Measurements from ENCODE around the gene DGAT2.

Gene DGAT2

GRCh38 chr11:75823946-75824345, 55.4 kb downstream of the DGAT2 start:
- Histone ChIP-seq H3K4me1 (ENCODE audit: control insufficient read depth, insufficient read depth, low read length) (no peaks in the 10 kb centered on the region), H3K27me3 (ENCODE audit: control insufficient read depth, insufficient read depth, low read length, poor library complexity, severe bottlenecking) (no peaks in the 10 kb centered on the region), H3K27ac (ENCODE audit: insufficient read depth, low read depth, low read length, poor library complexity, severe bottlenecking) (no peak overlapping the region), H3K9me3 (ENCODE audit: control insufficient read depth, low read length) (no peaks in the 10 kb centered on the region), H3K36me3 (ENCODE audit: control insufficient read depth, insufficient read depth, low read length) (no peaks in the 10 kb centered on the region), H3K4me3 (ENCODE audit: insufficient read depth, low read depth, low read length) (no peak overlapping the region)
- 99 to 100% methylated on average over 3 to 4 of the region's 4 CpGs for WGBS, 2 experiments

GRCh38 chr11:75826461-75827230, 58.1 kb downstream of the DGAT2 start:
- Histone ChIP-seq H3K4me3 (ENCODE audit: insufficient read depth, low read depth, low read length) (no peak overlapping the region), H3K36me3 (ENCODE audit: control insufficient read depth, insufficient read depth, low read length) (no peaks in the 10 kb centered on the region), H3K4me1 (ENCODE audit: control insufficient read depth, insufficient read depth, low read length) (no peaks in the 10 kb centered on the region)

GRCh38 chr11:75827562-75827961, 59.0 kb downstream of the DGAT2 start:
- H3K27ac ChIP-seq (ENCODE audit: insufficient read depth, low read depth, low read length, poor library complexity, severe bottlenecking): no peak overlapping the region
- no peaks in the 10 kb centered on the region for H3K27me3 ChIP-seq (ENCODE audit: control insufficient read depth, insufficient read depth, low read length, poor library complexity, severe bottlenecking)
- WGBS, 2 experiments: 86 to 95% methylated on average over 1 to 4 of the region's 5 CpGs
- H3K4me3 ChIP-seq (ENCODE audit: insufficient read depth, low read depth, low read length): no peak overlapping the region
- no peaks in the 10 kb centered on the region for H3K4me1 ChIP-seq (ENCODE audit: control insufficient read depth, insufficient read depth, low read length)
- H3K36me3 ChIP-seq (ENCODE audit: control insufficient read depth, insufficient read depth, low read length): no peaks in the 10 kb centered on the region
- H3K9me3 ChIP-seq (ENCODE audit: control insufficient read depth, low read length): no peaks in the 10 kb centered on the region

More at GRCh38 chr11:75826461-75827230, 58.1 kb downstream of the DGAT2 start:
- H3K9me3 ChIP-seq (ENCODE audit: control insufficient read depth, low read length): no peaks in the 10 kb centered on the region
- H3K27ac ChIP-seq (ENCODE audit: insufficient read depth, low read depth, low read length, poor library complexity, severe bottlenecking): no peak overlapping the region
- no peaks in the 10 kb centered on the region for H3K27me3 ChIP-seq (ENCODE audit: control insufficient read depth, insufficient read depth, low read length, poor library complexity, severe bottlenecking)
- WGBS, 2 experiments: 76 to 86% methylated on average over 3 to 4 of the region's 4 CpGs

- no peak overlapping the region for H3K4me3 ChIP-seq (ENCODE audit: insufficient read depth, low read depth, low read length)
- no peaks in the 10 kb centered on the region for H3K27me3 ChIP-seq (ENCODE audit: control insufficient read depth, insufficient read depth, low read length, poor library complexity, severe bottlenecking)
- no peaks in the 10 kb centered on the region for H3K9me3 ChIP-seq (ENCODE audit: control insufficient read depth, low read length)
- no peaks in the 10 kb centered on the region for H3K4me1 ChIP-seq (ENCODE audit: control insufficient read depth, insufficient read depth, low read length)
- H3K36me3 ChIP-seq (ENCODE audit: control insufficient read depth, insufficient read depth, low read length): no peaks in the 10 kb centered on the region
- no peak overlapping the region for H3K27ac ChIP-seq (ENCODE audit: insufficient read depth, low read depth, low read length, poor library complexity, severe bottlenecking)
- 95 to 97% methylated on average over 6 of the region's 6 CpGs for WGBS, 2 experiments
Observed at GRCh38 chr11:75831915-75832502, 63.4 kb downstream of the DGAT2 start.

GRCh38 chr11:75834728-75835127, 66.2 kb downstream of the DGAT2 start:
- Histone ChIP-seq H3K27me3 (ENCODE audit: control insufficient read depth, insufficient read depth, low read length, poor library complexity, severe bottlenecking) (no peaks in the 10 kb centered on the region), H3K9me3 (ENCODE audit: control insufficient read depth, low read length) (no peaks in the 10 kb centered on the region), H3K4me3 (ENCODE audit: insufficient read depth, low read depth, low read length) (no peak overlapping the region), H3K36me3 (ENCODE audit: control insufficient read depth, insufficient read depth, low read length) (no peaks in the 10 kb centered on the region), H3K27ac (ENCODE audit: insufficient read depth, low read depth, low read length, poor library complexity, severe bottlenecking) (no peak overlapping the region), H3K4me1 (ENCODE audit: control insufficient read depth, insufficient read depth, low read length) (no peaks in the 10 kb centered on the region)
- 91 to 100% methylated on average over 1 to 3 of the region's 3 CpGs for WGBS, 2 experiments

GRCh38 chr11:75836417-75836816, 67.8 kb downstream of the DGAT2 start:
- WGBS, 2 experiments: 94 to 96% methylated on average over 3 of the region's 3 CpGs
- Histone ChIP-seq H3K27me3 (ENCODE audit: control insufficient read depth, insufficient read depth, low read length, poor library complexity, severe bottlenecking) (no peaks in the 10 kb centered on the region), H3K4me3 (ENCODE audit: insufficient read depth, low read depth, low read length) (no peak overlapping the region), H3K9me3 (ENCODE audit: control insufficient read depth, low read length) (no peaks in the 10 kb centered on the region), H3K36me3 (ENCODE audit: control insufficient read depth, insufficient read depth, low read length) (no peaks in the 10 kb centered on the region), H3K4me1 (ENCODE audit: control insufficient read depth, insufficient read depth, low read length) (no peaks in the 10 kb centered on the region), H3K27ac (ENCODE audit: insufficient read depth, low read depth, low read length, poor library complexity, severe bottlenecking) (no peak overlapping the region)

- Histone ChIP-seq H3K4me1 (ENCODE audit: control insufficient read depth, insufficient read depth, low read length) (no peaks in the 10 kb centered on the region), H3K27me3 (ENCODE audit: control insufficient read depth, insufficient read depth, low read length, poor library complexity, severe bottlenecking) (no peaks in the 10 kb centered on the region), H3K36me3 (ENCODE audit: control insufficient read depth, insufficient read depth, low read length) (no peaks in the 10 kb centered on the region), H3K27ac (ENCODE audit: insufficient read depth, low read depth, low read length, poor library complexity, severe bottlenecking) (no peak overlapping the region), H3K4me3 (ENCODE audit: insufficient read depth, low read depth, low read length) (no peak overlapping the region), H3K9me3 (ENCODE audit: control insufficient read depth, low read length) (no peaks in the 10 kb centered on the region)
Observed at GRCh38 chr11:75839851-75840250, 71.3 kb downstream of the DGAT2 start.

DNA sequence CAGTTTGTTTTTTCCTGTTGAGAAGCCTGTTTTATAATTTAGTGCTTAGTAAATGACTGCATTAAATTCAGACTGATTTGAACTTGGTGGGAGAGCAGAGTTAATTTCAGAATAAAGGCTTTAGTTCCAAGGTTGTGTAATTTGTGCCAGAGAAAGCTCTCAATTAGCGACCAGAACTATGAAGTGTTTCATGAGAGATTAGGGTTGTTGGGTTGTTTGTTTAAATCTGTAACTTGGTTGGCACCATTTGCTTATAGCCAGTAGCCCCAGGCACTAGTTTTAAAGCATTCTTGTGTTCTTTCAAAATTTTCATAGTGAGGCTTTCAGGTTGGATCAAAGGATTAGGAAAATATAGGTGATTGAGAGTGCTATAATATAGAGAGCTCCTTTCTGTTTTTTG, 71.9 kb downstream of the DGAT2 start:
- Histone ChIP-seq H3K4me1 (ENCODE audit: control insufficient read depth, insufficient read depth, low read length) (no peaks in the 10 kb centered on the region), H3K27ac (ENCODE audit: insufficient read depth, low read depth, low read length, poor library complexity, severe bottlenecking) (no peak overlapping the region), H3K36me3 (ENCODE audit: control insufficient read depth, insufficient read depth, low read length) (no peaks in the 10 kb centered on the region), H3K27me3 (ENCODE audit: control insufficient read depth, insufficient read depth, low read length, poor library complexity, severe bottlenecking) (no peaks in the 10 kb centered on the region), H3K4me3 (ENCODE audit: insufficient read depth, low read depth, low read length) (no peak overlapping the region), H3K9me3 (ENCODE audit: control insufficient read depth, low read length) (no peaks in the 10 kb centered on the region)
- 85 to 94% methylated on average over 1 of the region's 1 CpG for WGBS, 2 experiments

- H3K36me3 ChIP-seq (ENCODE audit: control insufficient read depth, insufficient read depth, low read length): no peaks in the 10 kb centered on the region
- H3K4me3 ChIP-seq (ENCODE audit: insufficient read depth, low read depth, low read length): no peak overlapping the region
- no peaks in the 10 kb centered on the region for H3K27me3 ChIP-seq (ENCODE audit: control insufficient read depth, insufficient read depth, low read length, poor library complexity, severe bottlenecking)
- 90 to 96% methylated on average over 2 of the region's 2 CpGs for whole genome bisulfite sequencing, 2 experiments
- H3K27ac ChIP-seq (ENCODE audit: insufficient read depth, low read depth, low read length, poor library complexity, severe bottlenecking): no peak overlapping the region
- H3K4me1 ChIP-seq (ENCODE audit: control insufficient read depth, insufficient read depth, low read length): no peaks in the 10 kb centered on the region
- H3K9me3 ChIP-seq (ENCODE audit: control insufficient read depth, low read length): no peaks in the 10 kb centered on the region
Observed at GRCh38 chr11:75841739-75842138, 73.2 kb downstream of the DGAT2 start.

DNA sequence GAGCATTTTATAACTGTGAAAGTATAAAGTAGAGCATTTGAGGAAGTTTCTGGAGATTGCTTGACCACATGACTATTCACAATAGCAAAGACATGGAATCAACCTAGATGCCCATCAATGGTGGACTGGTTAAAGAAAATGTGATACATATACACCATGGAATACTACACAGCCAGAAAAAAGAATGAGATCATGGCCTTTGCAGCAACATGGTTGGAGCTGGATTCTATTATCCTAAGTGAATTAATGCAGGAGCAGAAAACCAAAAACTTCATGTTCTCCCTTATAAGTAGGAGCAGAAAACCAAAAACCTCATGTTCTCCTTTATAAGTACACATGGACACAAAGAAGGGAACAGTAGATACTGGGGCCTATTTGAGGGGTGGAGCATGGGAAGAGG, 76.7 kb downstream of the DGAT2 start:
- Histone ChIP-seq H3K36me3 (ENCODE audit: control insufficient read depth, insufficient read depth, low read length) (no peaks in the 10 kb centered on the region), H3K27me3 (ENCODE audit: control insufficient read depth, insufficient read depth, low read length, poor library complexity, severe bottlenecking) (no peaks in the 10 kb centered on the region), H3K4me1 (ENCODE audit: control insufficient read depth, insufficient read depth, low read length) (no peaks in the 10 kb centered on the region), H3K9me3 (ENCODE audit: control insufficient read depth, low read length) (no peaks in the 10 kb centered on the region), H3K27ac (ENCODE audit: insufficient read depth, low read depth, low read length, poor library complexity, severe bottlenecking) (no peak overlapping the region), H3K4me3 (ENCODE audit: insufficient read depth, low read depth, low read length) (no peak overlapping the region)
